C4-2B (cell line): ENCODE data around the gene GALNT2.

ENCODE experiments used
- H3K27ac ChIP-seq: fragments of 450-650 bp; 2 replicates; pipeline ENCODE4 v1.5.1; 2017
- ZFX ChIP-seq: fragments of 450-650 bp; IDR thresholded peaks from 2 replicates; pipeline ENCODE4 v1.6.1; 2017
- TF ChIP-seq, protein P1 (sequence below): fragments of 450-650 bp; conservative IDR thresholded peaks from 2 replicates; pipeline ENCODE4 v1.5.1; 2017; ENCODE audit warnings: mild to moderate bottlenecking

The GALNT2 gene

DNA sequence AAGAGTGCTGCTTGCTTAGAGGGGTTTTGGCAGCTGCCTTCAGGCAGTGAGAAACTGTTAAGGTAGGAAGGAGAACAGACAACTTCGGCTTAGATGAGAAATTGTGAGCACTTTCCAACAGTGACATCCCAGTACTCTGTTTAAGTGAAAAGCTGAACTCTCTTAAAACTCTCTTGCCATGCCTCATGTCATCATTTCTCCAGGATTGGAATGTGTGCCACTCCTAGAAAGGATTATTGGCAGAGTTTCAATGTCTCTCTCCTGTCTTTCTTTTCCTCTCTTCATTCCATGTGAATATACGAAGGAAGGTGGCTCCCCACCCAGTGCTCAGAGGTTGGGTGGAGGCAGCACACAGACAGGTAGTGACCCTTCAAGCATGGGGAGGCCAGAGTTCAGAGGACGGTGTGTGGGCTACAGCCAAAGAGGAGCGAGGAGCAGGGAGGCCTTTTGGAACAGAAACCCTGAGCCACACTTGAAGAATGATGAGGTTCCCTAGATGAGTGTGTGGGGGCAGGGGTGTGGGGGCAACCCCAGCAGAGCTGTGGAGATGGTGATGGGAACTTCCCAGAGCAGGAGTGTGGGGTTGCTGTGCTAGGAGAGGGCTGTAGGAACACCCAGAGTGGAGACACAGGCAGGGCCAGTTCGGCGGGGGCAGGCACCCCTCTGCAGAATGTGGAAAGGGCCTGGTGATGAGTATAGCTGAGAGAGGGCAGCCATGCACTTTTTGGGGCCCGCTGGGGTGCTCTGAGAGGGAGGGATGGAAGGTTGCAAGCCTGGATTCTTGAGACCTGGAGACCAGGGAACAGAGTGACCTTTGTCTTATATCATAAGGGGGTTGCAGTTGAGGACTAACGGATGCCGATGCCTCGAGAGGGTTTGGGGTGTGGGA lies 58.8 kb downstream of the GALNT2 start:
- no peak overlapping the region for H3K27ac ChIP-seq

DNA sequence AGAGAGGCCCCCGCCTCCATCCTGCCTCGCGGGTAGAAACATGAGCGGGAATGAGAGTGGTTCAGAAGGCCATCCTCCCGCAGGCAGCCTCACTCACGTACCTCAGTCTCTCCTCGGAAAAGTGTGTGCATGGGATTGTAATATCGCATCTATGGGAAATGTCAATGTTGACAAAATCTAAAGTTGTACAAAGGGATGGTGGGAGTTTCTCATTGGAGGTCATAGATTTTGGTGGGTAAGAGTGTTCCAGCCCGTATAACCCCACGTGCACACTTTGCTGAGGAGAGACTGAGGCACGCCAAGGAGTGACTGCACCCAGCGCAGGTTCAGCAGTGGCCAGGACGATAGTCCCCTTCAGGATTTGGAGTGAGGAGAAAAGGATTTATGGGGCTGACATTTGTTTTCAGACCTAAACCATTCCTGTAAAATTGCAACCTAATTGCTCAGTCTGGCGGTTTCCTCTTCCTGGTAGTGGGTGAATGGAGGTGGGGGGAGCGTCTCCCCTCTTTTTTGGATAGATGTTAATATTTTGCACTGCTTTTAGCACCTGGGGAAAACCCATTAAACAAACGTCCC lies 59.6 kb downstream of the GALNT2 start:
- H3K27ac ChIP-seq: no peak overlapping the region
- TF ChIP-seq, protein P1, sequence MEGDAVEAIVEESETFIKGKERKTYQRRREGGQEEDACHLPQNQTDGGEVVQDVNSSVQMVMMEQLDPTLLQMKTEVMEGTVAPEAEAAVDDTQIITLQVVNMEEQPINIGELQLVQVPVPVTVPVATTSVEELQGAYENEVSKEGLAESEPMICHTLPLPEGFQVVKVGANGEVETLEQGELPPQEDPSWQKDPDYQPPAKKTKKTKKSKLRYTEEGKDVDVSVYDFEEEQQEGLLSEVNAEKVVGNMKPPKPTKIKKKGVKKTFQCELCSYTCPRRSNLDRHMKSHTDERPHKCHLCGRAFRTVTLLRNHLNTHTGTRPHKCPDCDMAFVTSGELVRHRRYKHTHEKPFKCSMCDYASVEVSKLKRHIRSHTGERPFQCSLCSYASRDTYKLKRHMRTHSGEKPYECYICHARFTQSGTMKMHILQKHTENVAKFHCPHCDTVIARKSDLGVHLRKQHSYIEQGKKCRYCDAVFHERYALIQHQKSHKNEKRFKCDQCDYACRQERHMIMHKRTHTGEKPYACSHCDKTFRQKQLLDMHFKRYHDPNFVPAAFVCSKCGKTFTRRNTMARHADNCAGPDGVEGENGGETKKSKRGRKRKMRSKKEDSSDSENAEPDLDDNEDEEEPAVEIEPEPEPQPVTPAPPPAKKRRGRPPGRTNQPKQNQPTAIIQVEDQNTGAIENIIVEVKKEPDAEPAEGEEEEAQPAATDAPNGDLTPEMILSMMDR: no peak

More for the DNA sequence above, 58.8 kb downstream of the GALNT2 start:
- TF ChIP-seq, protein P1: no peak
- no peak for TF ChIP-seq ZFX

- H3K27ac ChIP-seq: no peak overlapping the region
Measured at GRCh38 chr1:230127105-230128054, 60.3 kb downstream of the GALNT2 start.

GRCh38 chr1:230128569-230129285 lies 61.7 kb downstream of the GALNT2 start:
- no peak for TF ChIP-seq ZFX
- TF ChIP-seq, protein P1: no peak
- no peak overlapping the region for H3K27ac ChIP-seq

More at GRCh38 chr1:230127105-230128054, 60.3 kb downstream of the GALNT2 start:
- TF ChIP-seq ZFX: no peak
- TF ChIP-seq, protein P1: no peak

- TF ChIP-seq, protein P1: no peak
- TF ChIP-seq ZFX: no peak
- no peak overlapping the region for H3K27ac ChIP-seq
Measured at GRCh38 chr1:230129341-230129740, 62.3 kb downstream of the GALNT2 start.

DNA sequence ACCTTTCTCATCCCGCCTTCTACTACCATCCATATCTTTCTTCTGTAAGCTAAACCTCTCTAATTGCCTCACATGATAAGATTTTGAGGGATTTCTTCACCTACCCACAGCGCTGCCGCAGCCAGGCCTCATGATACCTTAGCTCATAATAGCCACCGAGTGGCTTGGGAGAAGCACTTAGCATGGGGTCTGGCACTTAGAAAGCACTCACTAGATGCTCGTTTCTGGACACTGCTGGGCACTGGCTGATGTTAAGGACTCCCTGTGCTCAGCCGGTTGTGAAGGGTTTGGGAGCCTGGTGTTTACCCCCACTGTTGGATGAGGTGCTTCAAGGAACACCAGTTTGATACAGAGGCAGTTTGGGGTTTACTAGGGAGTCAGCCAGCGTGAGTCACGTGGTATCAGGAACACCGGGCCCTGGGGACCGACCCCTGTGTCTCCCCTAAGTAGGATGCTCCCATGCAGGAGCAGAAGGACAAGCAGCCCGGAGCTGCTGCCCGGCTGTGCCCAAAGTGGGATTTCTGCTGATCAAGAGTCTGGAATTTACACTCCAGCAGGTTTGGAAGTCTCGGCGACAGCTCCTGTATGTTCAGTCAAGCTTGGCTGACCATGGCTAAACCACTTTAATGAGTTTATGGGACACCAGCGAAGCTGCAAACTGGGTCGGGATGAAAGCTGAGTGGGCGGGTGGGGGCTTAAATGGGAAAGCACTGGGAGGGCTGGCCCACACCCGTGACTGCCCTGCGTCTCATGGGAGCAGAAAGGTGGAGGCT lies 63.3 kb downstream of the GALNT2 start:
- TF ChIP-seq, protein P1: no peak
- no peak for TF ChIP-seq ZFX
- no peak overlapping the region for H3K27ac ChIP-seq
